Measurements from ENCODE around the gene ARHGAP32. TPM values are rescaled to one million over a fixed set of nuclear protein-coding genes. Genes with fewer than 3 reads are reported as not detected.

ARHGAP32 gene
- total RNA-seq, 4 donors from 2014 or later, result 13.5 to 21.9 (median 20.2) TPM

GRCh38 chr11:129208863-129209262, 16.7 kb upstream of the ARHGAP32 start:
- no peak for DNase-seq
- Histone ChIP-seq H3K9me3 (no peaks in the 10 kb centered on the region), H3K27ac (no peak overlapping the region), H3K4me1 (peaks cover 16 to 20% of the 10 kb centered on the region in 2 donors), H3K36me3 (no peaks in the 10 kb centered on the region), H3K27me3 (no peaks in the 10 kb centered on the region), H3K4me3 (replicated peaks in 1 of 3) (no peak overlapping the region)
- 39 to 44% methylated on average over 1 of the region's 1 CpG for WGBS, 2 donors
- TF ChIP-seq POLR2A (IDR thresholded peaks at IDR 0.05) (no peak), CTCF (IDR thresholded peaks at IDR 0.05) (no peak)
- intact Hi-C loops (cut with DNase I), result no loop called here

- Histone ChIP-seq H3K4me3 (replicated peaks in 1 of 3) (no peak overlapping the region), H3K27ac (no peak overlapping the region), H3K4me1 (peaks cover 13 to 20% of the 10 kb centered on the region in 2 donors), H3K9me3 (no peaks in the 10 kb centered on the region), H3K36me3 (no peaks in the 10 kb centered on the region), H3K27me3 (no peaks in the 10 kb centered on the region)
- DNase-seq, result no peak
- TF ChIP-seq POLR2A (IDR thresholded peaks at IDR 0.05) (no peak), CTCF (IDR thresholded peaks at IDR 0.05) (no peak)
- WGBS, 2 donors, result 73 to 75% methylated on average over 4 of the region's 4 CpGs
- intact Hi-C loops (cut with DNase I), result no loop called here
These were observed 12.2 kb upstream of the ARHGAP32 start for GRCh38 chr11:129204150-129204838.

GRCh38 chr11:129202646-129203045, 10.5 kb upstream of the ARHGAP32 start:
- 75 to 83% methylated on average over 5 of the region's 5 CpGs for WGBS, 2 donors
- H3K27ac ChIP-seq, result no peak overlapping the region
- no peaks in the 10 kb centered on the region for H3K36me3 ChIP-seq
- no peak for DNase-seq
- intact Hi-C loops (cut with DNase I), result no loop called here
- no peak overlapping the region for H3K4me3 ChIP-seq (replicated peaks in 1 of 3)
- H3K27me3 ChIP-seq, result no peaks in the 10 kb centered on the region
- TF ChIP-seq POLR2A (IDR thresholded peaks at IDR 0.05), result no peak
- TF ChIP-seq CTCF (IDR thresholded peaks at IDR 0.05), result no peak
- no peaks in the 10 kb centered on the region for H3K9me3 ChIP-seq
- peaks cover 3 to 5% of the 10 kb centered on the region in 2 donors for H3K4me1 ChIP-seq

- WGBS, 2 donors, result 93 to 96% methylated on average over 6 of the region's 6 CpGs
- intact Hi-C loops (cut with DNase I), result no loop called here
These were observed 3.6 kb upstream of the ARHGAP32 start for GRCh38 chr11:129195682-129196081.

More at GRCh38 chr11:129195682-129196081, 3.6 kb upstream of the ARHGAP32 start:
- H3K9me3 ChIP-seq, result no peaks in the 10 kb centered on the region
- TF ChIP-seq CTCF (IDR thresholded peaks at IDR 0.05), result no peak
- TF ChIP-seq POLR2A (IDR thresholded peaks at IDR 0.05), result no peak
- H3K27me3 ChIP-seq, result no peaks in the 10 kb centered on the region
- no peak overlapping the region for H3K4me3 ChIP-seq (replicated peaks in 1 of 3)
- no peak for DNase-seq
- no peak overlapping the region for H3K27ac ChIP-seq
- no peaks in the 10 kb centered on the region for H3K36me3 ChIP-seq
- H3K4me1 ChIP-seq, result peaks cover 7 to 13% of the 10 kb centered on the region in 2 donors

All from thyroid gland (tissue), 4 donors.